Central memory CD8-positive, alpha-beta T cell (primary cell): ENCODE results near the gene SNX14.
A peak's percentile ranks its signal among the peaks of the same experiment; 100 is the strongest.
"Not testable (repeated sequence)": the region's sequence is repeated elsewhere in the genome, so short reads cannot be mapped to it uniquely, and the experiment has no call there.

Experiments used
- ATAC-seq: fragments of 150-1000 bp; cut with Tn5 transposase; replicated peaks from 2 replicates; pipeline ENCODE4 v1.10.0; 2022; ENCODE audit warnings: mild to moderate bottlenecking, moderate FRiP score, moderate number of reproducible peaks; ENCODE audit not compliant: poor library complexity, severe bottlenecking; ENCODE audit errors: extremely low read depth
- DNase-seq, 2 donors: peaks; one replicate each; pipeline ENCODE4 v3.0.0; 2021; ENCODE audit warnings: low spot score in 2 of 2
- H3K27ac Mint-ChIP-seq: one replicate; pipeline ENCODE4 v1.8.0; 2022; ENCODE audit warnings: low read depth, mild to moderate bottlenecking, moderate library complexity, mixed read lengths
- H3K27me3 Mint-ChIP-seq: one replicate; pipeline ENCODE4 v1.8.0; 2022; ENCODE audit warnings: mixed read lengths
- H3K36me3 Mint-ChIP-seq: one replicate; pipeline ENCODE4 v1.8.0; 2022; ENCODE audit warnings: mild to moderate bottlenecking, moderate library complexity, mixed read lengths; ENCODE audit not compliant: insufficient read depth
- H3K4me1 Mint-ChIP-seq: one replicate; pipeline ENCODE4 v1.8.0; 2022; ENCODE audit warnings: mixed read lengths
- H3K4me3 Mint-ChIP-seq: one replicate; pipeline ENCODE4 v1.8.0; 2022; ENCODE audit warnings: mild to moderate bottlenecking, moderate library complexity, mixed read lengths
- H3K9me3 Mint-ChIP-seq: one replicate; pipeline ENCODE4 v1.8.0; 2022; ENCODE audit warnings: mixed read lengths

The SNX14 gene

GRCh38 chr6:85593438-85594196 lies at the start of gene SNX14:
Gene SNX14, minus strand, starts transcription at chr6:85593858. Its CDS starts 140 bp downstream, at chr6:85593718.
- Mint-ChIP-seq H3K27me3 (no peaks in the 10 kb centered on the region), H3K4me3 (peak within 1 kb of the TSS; percentile 98), H3K36me3 (peaks cover 18% of the 10 kb centered on the region), H3K4me1 (peaks cover 50% of the 10 kb centered on the region), H3K9me3 (no peaks in the 10 kb centered on the region), H3K27ac (peak within 1 kb of the TSS; percentile 94)
- DNase-seq: peak; percentile 58 to 68
- peak; percentile 85 for ATAC-seq

GRCh38 chr6:85642774-85643536 lies 49.3 kb upstream of the SNX14 start, which contains the start of gene SYNCRIP:
Gene SYNCRIP, minus strand, starts transcription at chr6:85642886. Its CDS starts 1,447 bp downstream, at chr6:85641439.
- Mint-ChIP-seq H3K36me3 (peaks cover 44% of the 10 kb centered on the region), H3K4me1 (peaks cover 45% of the 10 kb centered on the region), H3K9me3 (no peaks in the 10 kb centered on the region), H3K4me3 (peak within 1 kb of the TSS; percentile 85), H3K27me3 (no peaks in the 10 kb centered on the region), H3K27ac (peak within 1 kb of the TSS; percentile 98)
- DNase-seq: peak; percentile 94 to 97
- ATAC-seq: peak; percentile 83

GRCh38 chr6:85641897-85642773 lies 48.5 kb upstream of the SNX14 start:
- no peak for ATAC-seq
- no peaks in the 10 kb centered on the region for H3K27me3 Mint-ChIP-seq
- DNase-seq: peak; percentile 25 to 28
- H3K27ac Mint-ChIP-seq: peak overlapping the region; percentile 98
- H3K36me3 Mint-ChIP-seq: peaks cover 52% of the 10 kb centered on the region
- no peaks in the 10 kb centered on the region for H3K9me3 Mint-ChIP-seq
- peaks cover 53% of the 10 kb centered on the region for H3K4me1 Mint-ChIP-seq
- peak overlapping the region; percentile 85 for H3K4me3 Mint-ChIP-seq

- Mint-ChIP-seq H3K36me3 (peaks cover 58% of the 10 kb centered on the region), H3K4me3 (peak overlapping the region; percentile 85), H3K4me1 (peaks cover 53% of the 10 kb centered on the region), H3K27me3 (no peaks in the 10 kb centered on the region), H3K27ac (peak overlapping the region; percentile 98), H3K9me3 (no peaks in the 10 kb centered on the region)
- ATAC-seq: no peak
- no peak for DNase-seq
These were observed 47.9 kb upstream of the SNX14 start for GRCh38 chr6:85641522-85641896.

GRCh38 chr6:85640821-85641220 lies 47.2 kb upstream of the SNX14 start:
- Mint-ChIP-seq H3K9me3 (no peaks in the 10 kb centered on the region), H3K27me3 (no peaks in the 10 kb centered on the region), H3K27ac (peak overlapping the region; percentile 98), H3K36me3 (peaks cover 64% of the 10 kb centered on the region), H3K4me3 (peak overlapping the region; percentile 85), H3K4me1 (peaks cover 53% of the 10 kb centered on the region)
- no peak for DNase-seq
- ATAC-seq: no peak

- Mint-ChIP-seq H3K27me3 (no peaks in the 10 kb centered on the region), H3K36me3 (peaks cover 87% of the 10 kb centered on the region), H3K4me3 (no peak overlapping the region), H3K9me3 (no peaks in the 10 kb centered on the region), H3K27ac (no peak overlapping the region), H3K4me1 (peaks cover 53% of the 10 kb centered on the region)
- no peak for DNase-seq
- no peak for ATAC-seq
These were observed 43.9 kb upstream of the SNX14 start for GRCh38 chr6:85637579-85637978.

- Mint-ChIP-seq H3K4me1 (peaks cover 45% of the 10 kb centered on the region), H3K9me3 (no peaks in the 10 kb centered on the region), H3K4me3 (no peak overlapping the region), H3K27ac (no peak overlapping the region), H3K36me3 (peaks cover 89% of the 10 kb centered on the region), H3K27me3 (no peaks in the 10 kb centered on the region)
- no peak for ATAC-seq
- DNase-seq: no peak
These were observed 38.7 kb upstream of the SNX14 start for GRCh38 chr6:85632164-85632942.

- not testable (repeated sequence) for DNase-seq, H3K9me3 Mint-ChIP-seq, H3K4me3 Mint-ChIP-seq, ATAC-seq, H3K27me3 Mint-ChIP-seq, H3K27ac Mint-ChIP-seq
- H3K4me1 Mint-ChIP-seq: peaks cover 51% of the 10 kb centered on the region
- H3K36me3 Mint-ChIP-seq: peaks cover 90% of the 10 kb centered on the region
These were observed 37.5 kb upstream of the SNX14 start for GRCh38 chr6:85631117-85631516.

GRCh38 chr6:85628353-85628752 lies 34.7 kb upstream of the SNX14 start:
- Mint-ChIP-seq H3K36me3 (peaks cover 83% of the 10 kb centered on the region), H3K27me3 (no peaks in the 10 kb centered on the region), H3K4me3 (no peak overlapping the region), H3K4me1 (peaks cover 68% of the 10 kb centered on the region), H3K9me3 (no peaks in the 10 kb centered on the region), H3K27ac (peak overlapping the region; percentile 8)
- no peak for ATAC-seq
- DNase-seq: no peak

- Mint-ChIP-seq H3K4me1 (peaks cover 33% of the 10 kb centered on the region), H3K36me3 (peaks cover 83% of the 10 kb centered on the region), H3K9me3 (no peaks in the 10 kb centered on the region), H3K27me3 (no peaks in the 10 kb centered on the region), H3K27ac (peak overlapping the region; percentile 63), H3K4me3 (no peak overlapping the region)
- ATAC-seq (no peak), DNase-seq (no peak)
These were observed 26.6 kb upstream of the SNX14 start for GRCh38 chr6:85620308-85620707.

- DNase-seq: no peak
- Mint-ChIP-seq H3K4me3 (no peak overlapping the region), H3K36me3 (peaks cover 77% of the 10 kb centered on the region), H3K4me1 (peaks cover 17% of the 10 kb centered on the region), H3K27ac (no peak overlapping the region), H3K27me3 (no peaks in the 10 kb centered on the region), H3K9me3 (no peaks in the 10 kb centered on the region)
- ATAC-seq: no peak
These were observed 21.1 kb upstream of the SNX14 start for GRCh38 chr6:85614780-85615179.
